Mucosa of gallbladder (tissue), 1 donor: ENCODE measurements around the gene CS. TPM values are rescaled to one million over a fixed set of nuclear protein-coding genes. Genes with fewer than 3 reads are reported as not detected.

ENCODE experiments used
- total RNA-seq: library from RNA; stranded (reverse); gene quantifications from one replicate; pipeline ENCODE4 v1.2.1, GENCODE V29; 2021
- donor health status: DM: no; HTN: no; CAD: no.

Gene CS
- total RNA-seq, 1 donor from 2014 or later: 156 TPM

Other genes starting within 250 kb of the CS start
- 228 TPM for gene ERBB3, start 220.2 kb downstream of the CS start, total RNA-seq
- 64.9 TPM for gene PA2G4, start 195.8 kb downstream of the CS start, total RNA-seq
- gene RPL41, start 183.7 kb downstream of the CS start, total RNA-seq: 2,534 TPM
- 5.4 TPM for gene ZC3H10, start 182.1 kb downstream of the CS start, total RNA-seq
- 111 TPM for gene ESYT1, start 172.1 kb downstream of the CS start, total RNA-seq
- 53.7 TPM for gene MYL6B, start 147.7 kb downstream of the CS start, total RNA-seq
- 1,918 TPM for gene MYL6, start 142.0 kb downstream of the CS start, total RNA-seq
- gene SMARCC2, start 110.8 kb downstream of the CS start, total RNA-seq: 115 TPM
- 57.2 TPM for gene RNF41, start 78.4 kb downstream of the CS start, total RNA-seq
- gene NABP2, start 76.0 kb downstream of the CS start, total RNA-seq: 39.2 TPM
- gene SLC39A5, start 70.3 kb downstream of the CS start, total RNA-seq: 49.9 TPM
- gene ANKRD52, start 41.9 kb downstream of the CS start, total RNA-seq: 64.6 TPM
- 10.7 TPM for gene COQ10A, start 33.4 kb downstream of the CS start, total RNA-seq
- 140 TPM for gene CNPY2, start 15.7 kb upstream of the CS start, total RNA-seq
- 114 TPM for gene PAN2, start 33.7 kb upstream of the CS start, total RNA-seq
- 0.49 TPM for gene IL23A, start 38.6 kb upstream of the CS start, total RNA-seq
- gene STAT2, start 59.8 kb upstream of the CS start, total RNA-seq: 125 TPM
- 0.20 TPM for gene APOF, start 62.5 kb upstream of the CS start, total RNA-seq
- gene TIMELESS, start 149.1 kb upstream of the CS start, total RNA-seq: 13.0 TPM
- not detected for gene MIP, start 154.3 kb upstream of the CS start, total RNA-seq
- 4.0 TPM for gene SPRYD4, start 168.2 kb upstream of the CS start, total RNA-seq
- gene GLS2, start 187.8 kb upstream of the CS start, total RNA-seq: 1.8 TPM
- gene RBMS2, start 221.5 kb upstream of the CS start, total RNA-seq: 49.6 TPM